Stimulated activated CD8-positive, alpha-beta memory T cell treated with anti-CD3 and anti-CD28 coated beads, Interleukin-15, amount 100 ng/mL, for 4 hours (primary cell): ENCODE measurements around the gene HCFC1.

Experiments
- DNase-seq, 2 donors: peaks; one replicate each; pipeline ENCODE4 v3.0.0-alpha.2; 2020; ENCODE audit warnings: low read depth in 2 of 2

The HCFC1 gene

DNA sequence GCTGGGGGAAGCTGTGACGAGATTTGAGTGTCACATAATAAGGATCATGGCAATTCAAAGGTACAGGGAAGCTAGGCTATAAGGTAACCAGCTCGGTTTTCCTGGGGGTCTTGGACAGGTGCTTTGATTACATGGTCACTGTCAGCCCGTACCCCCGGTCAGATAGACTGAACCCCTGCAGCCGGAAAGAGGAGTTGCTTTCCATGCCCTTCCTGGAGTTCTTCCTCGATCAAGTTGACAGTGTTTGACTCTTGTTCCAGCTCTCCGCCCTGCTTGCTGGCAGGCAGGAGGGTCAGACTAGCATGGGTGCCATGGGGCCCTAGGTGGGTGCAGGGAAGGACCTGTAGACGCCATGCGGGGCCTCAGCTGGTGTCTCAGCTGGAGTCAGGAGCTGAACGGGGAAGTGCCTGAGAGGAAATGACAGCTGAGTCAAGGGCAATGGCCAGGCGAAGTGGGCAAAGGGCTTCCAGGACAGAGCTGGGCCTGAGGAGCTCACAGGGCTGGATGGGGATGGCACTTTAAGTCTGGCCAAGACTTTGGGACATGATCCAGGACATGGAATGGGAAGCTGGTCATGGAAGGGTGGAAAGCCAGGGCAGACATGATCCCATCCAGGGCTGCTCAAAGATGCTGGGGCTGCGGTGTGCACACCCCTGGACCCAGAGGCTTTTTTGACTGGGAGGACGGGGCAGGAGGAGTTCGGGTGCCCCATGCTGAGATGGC is 2.5 kb upstream of the HCFC1 start:
- no peak for DNase-seq

DNA sequence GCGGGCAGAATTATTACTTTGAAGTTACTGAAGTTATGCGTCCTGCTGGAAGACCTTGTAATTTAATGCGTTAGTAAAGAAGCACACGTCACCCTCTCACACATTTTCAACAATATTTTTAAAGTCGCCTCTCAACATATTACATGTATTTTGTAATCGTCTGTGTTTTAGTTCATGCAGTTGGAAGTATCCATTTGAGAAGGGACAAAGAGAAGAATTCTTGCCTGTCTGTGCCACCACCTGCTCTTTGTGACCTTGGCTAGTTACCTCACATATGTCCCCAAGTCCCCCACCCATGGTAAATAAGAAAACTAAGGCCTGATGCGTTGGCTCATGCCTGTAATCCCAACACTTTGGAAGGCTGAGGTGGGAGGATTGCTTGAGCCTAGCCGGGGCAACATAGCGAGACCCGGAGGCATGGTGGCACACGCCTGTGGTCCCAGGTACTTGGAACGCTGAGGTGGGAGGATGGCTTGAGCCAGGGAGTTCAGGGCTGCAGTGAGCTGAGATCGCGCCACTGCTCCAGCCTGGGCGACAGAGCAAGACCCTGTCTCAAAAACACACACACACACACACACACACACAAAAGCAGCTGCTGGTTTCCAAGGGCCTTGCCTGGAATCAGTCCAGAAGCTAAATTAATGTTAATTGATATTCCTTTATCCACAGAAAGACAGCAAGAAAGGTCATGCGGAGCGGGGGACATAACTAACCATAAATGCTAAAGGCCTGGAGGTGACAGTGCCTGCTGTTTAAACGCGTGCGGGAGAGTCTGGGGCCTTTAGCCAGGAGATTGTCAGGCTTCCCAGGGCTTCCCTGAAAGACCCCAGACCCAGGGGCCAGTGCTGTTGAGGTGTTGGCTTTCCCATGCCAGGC is 1.7 kb upstream of the HCFC1 start:
- no peak for DNase-seq

DNA sequence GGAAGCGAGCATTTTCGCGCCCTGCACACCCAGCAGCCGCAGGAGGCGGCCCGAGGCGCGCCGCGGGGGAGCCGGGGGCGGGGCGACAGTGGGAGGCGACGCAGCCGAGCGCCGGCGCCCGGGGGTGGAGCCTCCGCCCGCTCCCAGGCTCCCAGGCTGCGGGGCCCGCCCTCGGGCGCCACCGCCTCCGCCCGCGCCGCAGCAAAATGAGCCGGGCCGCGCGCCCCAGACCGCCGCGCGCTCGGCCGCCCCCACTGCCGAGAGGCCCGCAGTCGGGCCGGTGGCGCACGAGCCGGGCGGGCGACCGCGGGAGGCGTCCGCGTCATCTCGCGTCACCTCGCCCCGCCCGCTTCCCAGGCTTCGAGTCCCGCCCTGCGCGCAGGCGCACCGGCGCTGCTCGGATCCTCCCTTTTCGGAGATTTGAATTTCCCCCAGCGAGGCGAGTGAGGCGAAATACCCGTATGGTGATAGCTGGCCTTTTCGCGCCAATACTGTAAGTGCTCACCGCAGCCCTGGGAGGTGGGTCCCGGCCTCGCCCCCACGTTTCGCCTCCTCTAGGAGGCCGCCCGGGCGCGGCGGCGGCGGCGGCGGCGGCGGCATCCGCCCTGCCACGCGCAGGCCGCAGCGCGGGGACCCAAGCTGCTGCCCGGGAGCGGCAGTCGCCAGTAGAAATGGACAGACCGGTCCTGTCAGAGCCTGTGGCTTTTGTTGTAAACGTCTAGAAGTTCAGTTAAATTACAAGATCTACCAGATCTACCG is 929 bp upstream of the HCFC1 start, which contains the start of gene TMEM187:
Gene TMEM187 (plus strand): TSS at position 387 of the 759 bp plus-strand sequence. CDS start 9,309 bp downstream, outside the sequence.
- peak; percentile 75 to 84 for DNase-seq

DNA sequence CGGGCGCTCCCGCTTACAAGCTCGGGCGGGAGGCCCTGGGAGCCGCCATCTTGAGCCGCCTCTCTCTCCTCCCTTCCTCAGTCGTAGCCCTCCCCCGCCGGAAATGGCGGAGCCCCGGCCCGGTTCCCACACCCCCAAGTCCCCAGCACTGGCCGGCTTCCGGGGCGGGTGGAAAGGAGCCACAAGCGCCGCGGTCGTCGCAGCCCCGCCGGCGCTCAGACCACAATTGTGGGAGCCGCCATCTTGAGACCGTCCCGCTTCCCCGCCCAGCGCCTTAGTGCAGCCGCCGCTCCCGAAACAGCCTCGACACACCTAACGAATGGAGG is 531 bp downstream of the HCFC1 start:
- DNase-seq: peak; percentile 79 to 88

DNA sequence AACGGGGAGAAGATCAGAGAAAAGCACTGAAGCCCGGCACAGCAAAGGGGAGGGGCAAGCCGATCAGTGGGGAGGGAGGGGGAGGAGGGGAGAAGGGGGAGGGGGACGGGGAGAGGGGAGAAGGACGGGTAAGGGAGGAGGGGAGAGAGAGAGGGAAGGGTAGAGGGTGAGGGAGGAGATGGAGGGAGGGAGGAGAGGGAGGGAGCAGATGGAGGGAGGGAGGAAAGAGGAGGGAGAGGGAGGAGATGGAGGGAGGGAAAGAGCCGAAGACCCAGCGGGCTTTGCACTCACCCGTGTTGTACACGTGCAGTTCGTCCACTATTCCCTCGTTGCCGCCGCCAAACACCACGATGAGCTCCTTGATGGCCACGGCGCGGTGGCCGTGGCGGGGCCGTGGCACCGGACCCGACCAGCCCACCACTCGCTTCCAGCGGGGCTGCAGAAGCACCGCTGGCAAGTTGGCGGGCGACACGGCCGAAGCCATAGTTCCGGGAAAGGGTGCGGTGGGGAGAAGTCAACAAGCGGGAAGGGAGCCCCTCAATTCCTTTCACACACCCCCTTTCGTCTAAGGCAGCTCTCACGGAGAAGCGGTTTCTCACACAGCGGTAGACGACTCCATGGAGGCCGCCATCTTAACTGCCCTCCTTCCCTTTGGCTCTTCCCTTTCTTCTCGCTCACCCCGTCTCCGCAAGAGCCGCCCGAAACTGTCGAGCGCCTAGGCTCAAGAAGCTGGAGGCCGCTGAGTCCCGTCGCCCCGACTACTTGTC is 1.1 kb downstream of the HCFC1 start:
- no peak for DNase-seq

DNA sequence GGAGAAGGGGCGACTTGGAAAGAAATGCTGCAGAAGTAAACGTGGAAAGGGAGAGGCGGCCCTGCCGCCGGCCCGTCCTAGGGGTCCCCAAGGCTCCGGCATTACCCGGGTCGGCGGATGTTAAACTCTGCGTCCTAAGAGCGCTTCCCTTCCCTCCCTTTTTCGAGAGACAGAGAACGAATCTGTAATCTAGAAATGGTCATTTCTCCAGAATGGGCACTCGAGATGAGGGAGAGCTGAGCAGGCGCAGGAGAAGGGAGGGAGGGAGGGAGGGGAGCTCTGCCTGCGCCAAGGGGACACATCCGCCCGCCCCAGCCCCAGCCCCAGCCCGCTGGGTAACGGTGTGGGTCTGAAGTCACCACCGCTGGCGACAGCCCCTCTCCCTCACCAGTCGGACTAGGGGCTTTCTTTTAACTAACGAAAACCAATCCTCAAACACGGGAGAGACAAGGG is 1.7 kb downstream of the HCFC1 start:
- DNase-seq: no peak

DNA sequence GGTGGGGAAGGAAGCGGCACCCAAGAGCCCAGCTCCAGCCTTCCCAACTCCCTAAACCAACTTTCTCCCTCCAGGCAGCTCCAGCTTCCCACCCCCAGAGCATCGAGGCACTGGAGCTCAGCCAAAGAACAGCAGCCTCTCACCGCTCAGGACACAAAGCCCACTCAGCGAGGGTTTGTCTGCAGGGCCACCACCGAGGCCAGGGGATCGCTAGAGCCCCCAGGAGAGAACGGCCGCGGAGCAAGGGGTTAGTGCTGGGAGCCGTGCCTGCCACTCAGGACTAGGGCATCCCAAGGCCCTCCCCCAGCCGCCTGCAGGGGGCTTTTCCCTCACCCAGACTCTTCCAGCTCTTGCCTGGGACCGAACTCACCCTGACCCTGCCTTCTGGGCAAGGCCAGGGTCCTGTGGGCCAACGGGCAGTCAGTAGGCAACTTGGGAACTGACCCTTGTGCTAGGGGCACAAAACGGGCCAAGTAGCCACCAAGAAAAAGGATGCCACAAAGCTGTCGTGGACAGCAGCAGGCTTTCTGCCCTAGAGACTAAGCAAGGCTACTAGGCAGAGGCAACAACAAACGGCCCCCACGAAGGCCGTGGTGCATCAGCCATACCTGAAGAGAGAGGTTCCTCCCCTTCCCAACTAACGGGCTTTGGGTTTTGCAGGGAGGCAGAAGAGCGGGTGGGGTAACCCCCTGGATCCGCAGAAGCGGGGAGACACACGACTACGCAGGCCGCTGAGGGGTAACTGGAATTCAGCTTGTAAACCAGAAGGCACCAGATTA is 2.3 kb downstream of the HCFC1 start:
- DNase-seq: no peak

DNA sequence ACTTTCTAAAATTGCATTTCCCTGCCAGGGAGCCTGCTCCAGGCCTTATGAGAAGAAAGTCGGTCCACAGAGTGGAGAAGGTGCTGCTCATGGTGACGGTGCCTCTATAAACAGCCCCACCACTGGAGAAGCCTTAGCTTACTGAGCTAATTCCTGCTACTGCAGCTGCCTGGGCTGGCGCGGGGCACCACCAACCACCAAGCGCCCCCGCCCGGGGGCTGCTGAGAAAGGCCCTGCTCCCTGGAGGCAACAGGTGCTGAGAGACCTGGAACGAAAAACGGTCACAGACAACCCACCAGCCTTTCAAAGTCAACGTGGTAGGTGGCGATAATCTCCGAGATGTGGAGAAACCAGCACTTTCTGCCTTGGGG is 2.9 kb downstream of the HCFC1 start:
- DNase-seq: no peak

DNA sequence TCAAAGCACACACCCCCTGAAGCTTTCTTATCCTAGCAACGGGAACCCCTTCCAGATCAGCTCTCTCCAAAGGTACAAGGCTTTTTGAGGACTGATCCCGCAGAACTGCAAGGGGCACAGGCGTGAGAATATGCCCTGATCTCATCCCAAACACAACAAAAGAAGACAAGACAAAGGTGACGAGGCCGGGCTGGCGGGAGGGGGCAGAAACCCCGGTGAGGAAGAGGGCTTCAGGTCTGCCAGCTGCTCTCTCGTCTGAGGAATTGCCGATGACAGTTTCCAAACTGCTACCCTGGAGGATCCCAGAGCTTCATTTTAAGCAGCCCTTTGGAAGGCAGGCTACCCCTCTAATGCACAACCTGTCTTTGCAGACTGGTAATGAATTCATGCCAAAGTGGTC is 3.4 kb downstream of the HCFC1 start:
- DNase-seq: no peak

DNA sequence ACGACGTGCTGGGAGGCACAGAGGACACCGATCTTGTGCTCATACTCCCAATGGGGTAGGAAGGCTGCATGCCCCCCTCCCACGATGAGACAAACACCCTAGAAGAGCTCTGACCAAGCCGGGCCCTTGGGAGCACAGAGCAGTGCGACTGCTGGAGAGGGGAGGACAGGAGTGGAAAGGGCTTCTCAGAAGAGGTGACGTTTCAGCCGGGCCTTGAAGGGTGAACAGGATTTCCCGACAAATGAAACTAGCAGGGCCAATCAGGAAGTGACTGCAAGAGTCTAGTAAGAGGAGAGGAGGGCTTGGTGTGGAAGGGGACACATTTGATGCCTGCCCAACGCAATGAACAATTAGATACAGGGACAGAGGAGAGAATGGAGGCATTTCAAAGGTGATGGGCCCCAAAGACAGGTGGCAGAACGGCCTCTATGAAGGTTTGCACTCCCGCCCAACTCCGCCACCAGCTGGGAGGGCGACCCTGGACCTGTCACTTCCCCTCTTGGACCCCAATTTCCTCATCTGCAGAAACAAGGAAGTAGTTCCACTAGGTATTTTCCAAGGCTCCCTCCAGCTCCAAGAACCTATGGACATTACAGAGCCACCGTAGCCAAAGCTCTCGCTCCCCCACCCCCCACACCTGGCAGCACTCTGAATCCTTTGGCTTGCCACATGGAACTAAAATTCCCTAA is 3.9 kb downstream of the HCFC1 start:
- no peak for DNase-seq

DNA sequence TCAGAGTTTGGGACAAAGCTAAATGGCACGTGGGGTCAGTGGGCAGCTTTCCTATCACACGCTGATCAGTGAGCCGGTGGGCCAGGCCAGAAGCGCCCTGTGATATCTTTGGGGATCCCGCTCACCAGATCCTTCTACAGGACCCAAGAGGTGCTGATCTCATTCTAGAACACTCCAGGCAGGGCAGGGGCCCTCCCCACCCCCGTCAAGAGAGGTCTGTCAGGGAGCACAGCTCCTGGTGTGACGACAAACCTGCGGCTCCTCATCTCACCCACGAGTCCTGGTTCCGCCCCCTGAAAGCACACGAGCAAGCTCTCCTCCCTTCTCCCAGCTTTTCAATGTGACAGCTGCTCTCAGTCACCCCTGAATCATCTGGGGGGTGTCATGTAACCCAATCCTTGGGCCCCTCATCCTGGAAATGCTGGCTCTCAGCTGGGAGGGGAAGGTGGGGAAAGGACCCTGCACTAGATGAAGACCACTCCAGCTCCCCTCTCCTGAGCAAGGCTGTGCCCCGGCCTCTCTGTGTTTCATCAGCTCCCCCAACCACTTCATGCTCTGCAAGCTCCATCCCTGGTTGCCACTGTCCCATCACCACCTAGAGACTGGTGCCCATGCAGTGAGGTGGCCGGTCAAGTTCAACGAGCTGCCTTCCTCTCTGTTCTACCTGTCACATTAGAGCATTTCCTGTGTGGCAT is 4.6 kb downstream of the HCFC1 start:
- DNase-seq: no peak

DNA sequence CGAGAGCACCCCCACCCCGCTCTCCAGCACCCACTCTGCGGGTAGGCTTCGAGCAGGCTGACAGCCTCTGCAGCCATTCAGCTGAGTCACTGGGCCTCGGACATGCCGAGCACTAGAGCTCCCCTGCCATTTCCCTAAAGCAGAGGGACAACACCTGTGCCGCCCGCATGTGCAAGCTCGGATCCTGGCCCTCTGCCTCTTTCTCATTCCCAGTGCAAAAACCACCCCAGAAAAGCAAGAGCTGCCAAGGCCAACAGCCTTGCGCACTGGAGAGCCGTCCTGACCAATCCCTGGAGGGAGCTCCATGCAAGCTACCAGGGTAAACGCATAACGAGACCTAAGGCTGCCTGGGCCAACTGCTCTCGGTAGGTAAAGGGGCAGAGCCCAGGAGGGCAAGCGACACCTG is 5.3 kb downstream of the HCFC1 start:
- no peak for DNase-seq

DNA sequence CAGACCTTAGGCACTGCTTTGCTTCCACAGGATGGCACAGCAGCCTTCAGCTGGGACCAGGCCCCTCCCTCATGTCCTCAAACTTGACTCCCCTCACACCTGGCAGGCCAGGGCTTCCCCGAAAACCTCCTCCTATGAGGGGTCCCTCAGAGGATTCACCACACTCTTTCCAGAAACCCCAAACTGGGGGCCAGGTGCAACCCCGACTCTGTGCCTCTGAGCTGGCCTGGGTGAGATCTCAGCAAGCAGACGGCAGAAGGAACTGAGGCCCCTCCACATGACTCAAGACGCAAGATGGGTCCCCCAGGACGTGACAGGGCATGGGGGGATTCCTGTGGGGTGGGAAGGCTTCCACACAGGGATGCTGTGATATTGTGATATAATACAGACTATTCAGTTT is 6.2 kb downstream of the HCFC1 start:
- no peak for DNase-seq

DNA sequence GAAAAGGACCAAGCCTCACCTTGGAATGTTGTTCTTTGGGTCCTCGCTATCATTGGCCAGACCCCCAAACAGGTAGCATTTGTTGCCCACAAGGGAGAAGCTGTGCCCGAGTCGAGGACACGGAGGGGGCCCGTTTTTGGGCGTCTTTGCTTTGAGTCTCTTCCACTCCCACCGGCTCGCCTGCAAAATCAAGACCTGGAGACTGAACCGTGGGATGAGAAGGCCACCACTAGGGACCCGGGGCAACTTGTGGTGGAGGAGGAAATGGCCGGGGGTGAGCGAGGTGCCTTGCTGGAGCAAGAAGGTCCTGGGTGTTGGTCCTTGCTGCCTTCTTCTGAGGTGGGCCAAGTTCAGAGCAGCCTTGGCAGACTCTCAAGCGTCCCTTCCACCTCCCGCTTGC is 7.5 kb downstream of the HCFC1 start:
- DNase-seq: no peak

DNA sequence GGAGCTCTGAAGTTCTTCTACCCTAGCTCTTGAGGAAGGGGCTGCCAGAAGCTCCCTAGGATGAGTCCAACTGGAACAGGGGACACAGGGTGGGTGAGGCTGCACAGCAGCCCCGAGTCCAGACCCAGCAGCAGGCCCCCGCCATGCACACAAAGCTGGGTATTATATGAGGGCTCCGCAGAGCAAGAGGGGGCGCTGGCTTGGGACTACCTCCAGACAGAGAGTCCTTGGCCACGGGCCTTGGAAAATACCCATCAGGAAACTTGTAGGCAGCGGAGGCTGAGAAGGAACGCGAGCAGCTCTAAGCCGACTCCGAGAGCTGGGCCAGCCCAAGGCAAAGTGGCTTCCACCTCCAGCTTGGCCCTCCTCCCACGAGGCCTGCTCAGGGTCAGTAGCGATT is 8.1 kb downstream of the HCFC1 start:
- DNase-seq: no peak

DNA sequence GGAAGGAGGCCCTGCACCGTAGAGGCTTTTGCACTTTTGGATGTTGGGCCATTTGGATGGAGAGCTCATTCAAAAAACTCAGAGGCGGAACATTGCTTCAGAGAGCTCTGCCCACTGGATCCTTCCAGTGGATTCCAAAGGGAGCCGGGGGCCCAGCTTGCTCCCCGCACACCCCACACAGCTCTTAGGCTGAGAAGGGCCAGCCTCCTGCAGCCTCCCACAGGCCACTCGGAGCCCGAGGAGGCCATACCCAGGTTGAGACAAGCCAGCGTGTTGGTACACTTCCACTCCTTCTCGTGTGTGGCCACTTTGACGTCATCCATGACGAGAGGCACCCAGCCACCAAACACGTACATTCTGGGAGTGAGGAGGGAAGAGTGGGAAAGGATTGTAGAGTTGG is 10.3 kb downstream of the HCFC1 start:
- no peak for DNase-seq

DNA sequence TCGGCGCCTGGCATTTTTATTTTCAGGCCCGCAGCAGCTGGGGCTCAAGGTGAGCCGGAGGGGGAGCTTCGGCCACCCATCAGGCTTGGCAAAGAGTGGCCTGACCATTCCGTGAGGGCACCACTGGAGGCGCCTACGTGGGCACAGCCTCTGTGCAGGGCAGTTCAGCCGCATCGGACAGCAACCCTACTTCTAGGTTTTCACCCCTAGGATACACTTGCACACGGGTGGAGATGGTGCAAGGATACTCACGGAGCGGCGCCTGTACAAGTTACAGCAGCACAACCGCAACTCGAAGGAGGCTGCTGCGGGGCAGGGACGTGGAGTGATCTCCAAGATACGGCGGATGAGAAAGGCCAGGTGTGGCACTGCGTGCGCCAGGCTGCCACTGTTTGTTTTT is 10.8 kb downstream of the HCFC1 start:
- DNase-seq: no peak

DNA sequence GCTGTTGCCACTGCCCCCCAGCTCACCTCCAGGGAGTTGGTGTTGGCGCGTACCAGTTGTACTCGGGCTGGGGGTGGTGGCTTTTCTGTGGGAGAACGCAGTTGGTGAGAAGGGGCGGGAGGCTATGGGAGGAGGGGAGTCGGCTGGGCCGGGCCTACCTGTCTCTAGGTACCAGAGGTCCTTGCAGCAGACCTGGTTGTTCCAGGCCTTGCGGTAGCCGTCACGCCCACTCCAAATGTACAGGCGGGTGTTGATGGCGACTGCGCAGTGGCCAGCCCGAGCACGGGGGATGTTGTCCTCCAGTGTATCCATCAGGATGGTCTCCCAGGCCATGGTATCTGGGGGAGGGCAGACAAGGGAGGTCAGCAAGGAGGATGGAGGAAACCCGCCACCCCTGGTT is 11.5 kb downstream of the HCFC1 start:
- no peak for DNase-seq

DNA sequence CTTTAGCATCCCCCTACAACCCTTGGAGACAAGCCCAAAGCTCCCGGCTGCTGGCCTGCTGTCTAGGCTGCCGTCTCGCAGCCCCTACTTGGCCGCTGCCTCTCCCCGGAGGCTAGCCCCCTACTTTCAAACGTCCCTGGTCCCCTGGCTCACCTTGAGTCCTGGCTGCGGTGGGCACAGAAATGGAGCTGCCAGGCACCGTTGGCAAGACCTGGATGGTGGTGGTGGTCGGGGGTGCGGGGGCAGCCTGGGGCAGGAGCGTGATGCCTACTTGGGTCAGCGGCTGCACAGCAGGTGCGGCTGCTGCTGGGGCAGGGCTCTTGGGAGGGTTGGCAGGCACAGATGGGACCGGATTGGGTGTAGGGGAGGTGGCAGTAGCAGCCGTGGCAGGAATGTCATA is 12.0 kb downstream of the HCFC1 start:
- DNase-seq: no peak

DNA sequence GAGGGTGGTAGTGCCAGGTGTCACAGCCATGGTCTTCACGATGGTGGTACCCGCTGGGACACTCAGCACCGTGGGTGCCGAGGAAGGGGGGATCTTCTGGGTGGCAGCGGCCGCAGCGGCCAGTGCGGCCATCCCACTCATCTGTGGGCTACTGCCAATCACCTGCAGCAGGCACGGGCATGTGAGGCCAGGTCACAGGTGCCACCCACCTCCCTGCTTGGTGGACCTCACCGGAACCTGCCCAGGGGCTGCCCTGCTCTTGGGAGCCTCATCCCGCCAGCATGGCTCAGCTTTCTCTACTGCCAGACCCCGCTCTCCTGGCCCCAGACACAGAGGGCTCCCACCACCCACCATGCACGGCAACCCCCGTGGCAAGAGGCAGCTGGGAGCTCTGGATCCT is 13.0 kb downstream of the HCFC1 start:
- no peak for DNase-seq
